Measurements from ENCODE around the gene TMEM125.

The TMEM125 gene

GRCh38 chr1:43319766-43320165 is 50.0 kb downstream of the TMEM125 start:
- H4K20me1 ChIP-seq (ENCODE audit: low read depth, low read length): no peaks in the 10 kb centered on the region
- TF ChIP-seq EZH2phosphoT487 (conservative IDR thresholded peaks at IDR 0.05; ENCODE audit: low read length): no peak
- no peak for TF ChIP-seq CTCF (IDR thresholded peaks at IDR 0.05; ENCODE audit: insufficient read depth, low read length, poor library complexity, severe bottlenecking)
- no peaks in the 10 kb centered on the region for H3K9me2 ChIP-seq (replicated peaks; ENCODE audit: insufficient read depth, low read length)
- H3K9ac ChIP-seq (ENCODE audit: low read length): no peak overlapping the region
- H3K4me3 ChIP-seq (ENCODE audit: insufficient read depth, low read length, poor library complexity, severe bottlenecking): no peak overlapping the region
- no peak overlapping the region for H2AFZ ChIP-seq (ENCODE audit: low read depth, low read length, severe bottlenecking)
- H3K4me2 ChIP-seq (ENCODE audit: low read depth, low read length, poor library complexity, severe bottlenecking): no peak overlapping the region
- H3K36me3 ChIP-seq (ENCODE audit: low read length): no peaks in the 10 kb centered on the region
- H3K79me2 ChIP-seq (ENCODE audit: insufficient read depth, low read length): no peaks in the 10 kb centered on the region
- no peaks in the 10 kb centered on the region for H3K27me3 ChIP-seq (ENCODE audit: low read length)
- H3F3A ChIP-seq (ENCODE audit: insufficient read depth): no peaks in the 10 kb centered on the region
- H3K27ac ChIP-seq (ENCODE audit: low read depth, low read length): no peak overlapping the region
- no peaks in the 10 kb centered on the region for H3K9me3 ChIP-seq (ENCODE audit: insufficient read depth, low read length)

DNA sequence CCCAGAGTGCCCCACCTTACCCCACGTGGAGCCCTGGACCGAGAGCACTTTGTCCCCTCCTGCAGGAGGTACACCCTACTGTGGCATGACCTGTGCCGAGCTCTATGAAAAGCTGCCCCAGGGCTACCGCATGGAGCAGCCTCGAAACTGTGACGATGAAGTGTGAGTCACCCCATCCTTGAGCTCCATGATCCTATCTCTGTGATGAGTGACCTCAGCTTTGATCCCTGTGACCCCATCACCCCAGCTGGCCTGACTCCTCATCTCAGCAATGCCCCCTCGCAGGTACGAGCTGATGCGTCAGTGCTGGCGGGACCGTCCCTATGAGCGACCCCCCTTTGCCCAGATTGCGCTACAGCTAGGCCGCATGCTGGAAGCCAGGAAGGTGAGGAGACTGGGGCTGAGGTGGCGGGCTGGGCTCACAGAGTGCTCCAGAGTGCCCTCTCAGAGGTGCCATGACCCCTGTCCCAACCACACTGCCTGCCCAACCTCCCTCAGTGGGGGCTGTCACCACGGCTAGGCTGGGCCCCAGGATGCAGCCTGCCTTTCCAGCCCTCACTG is 51.6 kb downstream of the TMEM125 start:
- Histone ChIP-seq H3K4me3 (ENCODE audit: insufficient read depth, low read length, poor library complexity, severe bottlenecking) (no peak overlapping the region), H3K79me2 (ENCODE audit: insufficient read depth, low read length) (no peaks in the 10 kb centered on the region), H3K9me2 (replicated peaks; ENCODE audit: insufficient read depth, low read length) (no peaks in the 10 kb centered on the region), H3F3A (ENCODE audit: insufficient read depth) (no peaks in the 10 kb centered on the region), H3K27ac (ENCODE audit: low read depth, low read length) (no peak overlapping the region), H3K36me3 (ENCODE audit: low read length) (no peaks in the 10 kb centered on the region), H3K27me3 (ENCODE audit: low read length) (no peaks in the 10 kb centered on the region), H3K9me3 (ENCODE audit: insufficient read depth, low read length) (no peaks in the 10 kb centered on the region), H4K20me1 (ENCODE audit: low read depth, low read length) (no peaks in the 10 kb centered on the region), H3K4me2 (ENCODE audit: low read depth, low read length, poor library complexity, severe bottlenecking) (no peak overlapping the region), H2AFZ (ENCODE audit: low read depth, low read length, severe bottlenecking) (no peak overlapping the region), H3K9ac (ENCODE audit: low read length) (no peak overlapping the region)
- TF ChIP-seq CTCF (IDR thresholded peaks at IDR 0.05; ENCODE audit: insufficient read depth, low read length, poor library complexity, severe bottlenecking) (no peak), EZH2phosphoT487 (conservative IDR thresholded peaks at IDR 0.05; ENCODE audit: low read length) (no peak)

DNA sequence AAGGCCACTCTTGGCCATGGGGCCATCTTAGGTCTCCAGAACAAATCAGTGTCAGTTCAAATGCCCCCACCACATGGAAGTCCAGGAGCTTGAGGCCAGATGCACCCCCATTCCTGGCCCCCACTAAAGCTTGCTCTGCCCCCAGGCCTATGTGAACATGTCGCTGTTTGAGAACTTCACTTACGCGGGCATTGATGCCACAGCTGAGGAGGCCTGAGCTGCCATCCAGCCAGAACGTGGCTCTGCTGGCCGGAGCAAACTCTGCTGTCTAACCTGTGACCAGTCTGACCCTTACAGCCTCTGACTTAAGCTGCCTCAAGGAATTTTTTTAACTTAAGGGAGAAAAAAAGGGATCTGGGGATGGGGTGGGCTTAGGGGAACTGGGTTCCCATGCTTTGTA is 52.7 kb downstream of the TMEM125 start:
- H3K4me2 ChIP-seq (ENCODE audit: low read depth, low read length, poor library complexity, severe bottlenecking): no peak overlapping the region
- no peaks in the 10 kb centered on the region for H3F3A ChIP-seq (ENCODE audit: insufficient read depth)
- H3K9me2 ChIP-seq (replicated peaks; ENCODE audit: insufficient read depth, low read length): no peaks in the 10 kb centered on the region
- no peak overlapping the region for H3K4me3 ChIP-seq (ENCODE audit: insufficient read depth, low read length, poor library complexity, severe bottlenecking)
- TF ChIP-seq EZH2phosphoT487 (conservative IDR thresholded peaks at IDR 0.05; ENCODE audit: low read length) (no peak), CTCF (IDR thresholded peaks at IDR 0.05; ENCODE audit: insufficient read depth, low read length, poor library complexity, severe bottlenecking) (no peak)
- no peaks in the 10 kb centered on the region for H3K79me2 ChIP-seq (ENCODE audit: insufficient read depth, low read length)
- H2AFZ ChIP-seq (ENCODE audit: low read depth, low read length, severe bottlenecking): no peak overlapping the region
- no peaks in the 10 kb centered on the region for H4K20me1 ChIP-seq (ENCODE audit: low read depth, low read length)
- H3K27me3 ChIP-seq (ENCODE audit: low read length): no peaks in the 10 kb centered on the region
- H3K36me3 ChIP-seq (ENCODE audit: low read length): no peaks in the 10 kb centered on the region
- H3K9me3 ChIP-seq (ENCODE audit: insufficient read depth, low read length): no peaks in the 10 kb centered on the region
- no peak overlapping the region for H3K9ac ChIP-seq (ENCODE audit: low read length)
- H3K27ac ChIP-seq (ENCODE audit: low read depth, low read length): no peak overlapping the region

Data from SU-DHL-6 (cell line).